Skeletal muscle satellite cell (primary cell): Measurements from ENCODE around the gene TAS1R3.

Experiments used
- H3K27me3 ChIP-seq: 2 replicates; pipeline ENCODE4 v1.7.0; 2013; ENCODE audit warnings: low read length; ENCODE audit not compliant: control insufficient read depth, insufficient read depth
- H3K36me3 ChIP-seq: 2 replicates; pipeline ENCODE4 v1.7.0; 2013; ENCODE audit warnings: mild to moderate bottlenecking, control low read depth, low read length; ENCODE audit not compliant: insufficient read depth
- H3K4me1 ChIP-seq: 2 replicates; pipeline ENCODE4 v1.7.0; 2013; ENCODE audit warnings: low read length; ENCODE audit not compliant: control insufficient read depth, insufficient read depth
- H3K4me2 ChIP-seq: 2 replicates; pipeline ENCODE4 v1.7.0; 2013; ENCODE audit warnings: mild to moderate bottlenecking, low read length
- H3K4me3 ChIP-seq: 2 replicates; pipeline ENCODE4 v1.7.0; 2013; ENCODE audit warnings: low read length
- H3K9ac ChIP-seq: 2 replicates; pipeline ENCODE4 v1.7.0; 2013; ENCODE audit warnings: mild to moderate bottlenecking, low read depth, low read length, moderate library complexity
- H3K9me3 ChIP-seq: replicated peaks from 2 replicates; pipeline ENCODE4 v1.7.0; 2013; ENCODE audit warnings: mild to moderate bottlenecking, control low read depth, low read length

TAS1R3 gene

DNA sequence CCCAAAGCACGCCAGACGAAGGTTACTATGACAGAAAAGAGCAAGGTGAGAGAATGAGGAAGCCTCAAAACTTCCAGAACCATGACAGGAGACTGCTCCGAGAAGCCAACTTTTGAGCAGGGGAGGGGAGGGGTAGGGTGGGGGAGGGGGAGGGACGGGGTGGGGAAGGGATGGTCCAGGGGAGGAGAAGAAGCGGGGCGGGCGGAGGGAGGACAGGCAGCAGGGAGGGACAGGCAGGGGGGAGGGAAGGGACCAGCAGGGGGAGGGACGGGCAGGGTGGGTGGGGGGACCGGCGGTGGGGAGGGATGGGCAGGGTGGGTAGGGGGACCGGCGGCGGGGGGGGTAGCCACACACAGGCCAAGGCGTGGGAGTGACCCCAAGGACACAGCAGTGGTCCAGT is 8.7 kb upstream of the TAS1R3 start:
- no peaks in the 10 kb centered on the region for H3K9me3 ChIP-seq
- H3K27me3 ChIP-seq = no peaks in the 10 kb centered on the region
- H3K4me1 ChIP-seq = peaks cover 51% of the 10 kb centered on the region
- peaks cover 30% of the 10 kb centered on the region for H3K36me3 ChIP-seq
- no peak overlapping the region for H3K9ac ChIP-seq
- peak overlapping the region; percentile 15 for H3K4me2 ChIP-seq
- H3K4me3 ChIP-seq = no peak overlapping the region

GRCh38 chr1:1322952-1323351 is 8.1 kb upstream of the TAS1R3 start:
- H3K4me2 ChIP-seq = peak overlapping the region; percentile 71
- peaks cover 32% of the 10 kb centered on the region for H3K36me3 ChIP-seq
- no peak overlapping the region for H3K4me3 ChIP-seq
- no peak overlapping the region for H3K9ac ChIP-seq
- H3K27me3 ChIP-seq = no peaks in the 10 kb centered on the region
- peaks cover 45% of the 10 kb centered on the region for H3K4me1 ChIP-seq
- no peaks in the 10 kb centered on the region for H3K9me3 ChIP-seq

GRCh38 chr1:1324084-1324523 is 7.0 kb upstream of the TAS1R3 start:
- peak overlapping the region; percentile 99 for H3K4me3 ChIP-seq
- H3K4me1 ChIP-seq = peaks cover 35% of the 10 kb centered on the region
- H3K9ac ChIP-seq = peak overlapping the region; percentile 98
- H3K4me2 ChIP-seq = peak overlapping the region; percentile 85
- H3K9me3 ChIP-seq = no peaks in the 10 kb centered on the region
- peaks cover 31% of the 10 kb centered on the region for H3K36me3 ChIP-seq
- no peaks in the 10 kb centered on the region for H3K27me3 ChIP-seq

- H3K36me3 ChIP-seq = peaks cover 25% of the 10 kb centered on the region
- peak within 1 kb of the TSS; percentile 98 for H3K9ac ChIP-seq
- H3K4me1 ChIP-seq = peaks cover 34% of the 10 kb centered on the region
- H3K4me2 ChIP-seq = peak within 1 kb of the TSS; percentile 85
- peak within 1 kb of the TSS; percentile 99 for H3K4me3 ChIP-seq
- no peaks in the 10 kb centered on the region for H3K27me3 ChIP-seq
- no peaks in the 10 kb centered on the region for H3K9me3 ChIP-seq
Measured at GRCh38 chr1:1324524-1325287, 6.4 kb upstream of the TAS1R3 start, which contains the start of the genes CPTP and INTS11. Gene CPTP (plus strand): TSS chr1:1324802. CDS start chr1:1326911, 2,109 bp downstream. Gene INTS11 (minus strand): TSS chr1:1324660. CDS start chr1:1324608, 52 bp downstream.

DNA sequence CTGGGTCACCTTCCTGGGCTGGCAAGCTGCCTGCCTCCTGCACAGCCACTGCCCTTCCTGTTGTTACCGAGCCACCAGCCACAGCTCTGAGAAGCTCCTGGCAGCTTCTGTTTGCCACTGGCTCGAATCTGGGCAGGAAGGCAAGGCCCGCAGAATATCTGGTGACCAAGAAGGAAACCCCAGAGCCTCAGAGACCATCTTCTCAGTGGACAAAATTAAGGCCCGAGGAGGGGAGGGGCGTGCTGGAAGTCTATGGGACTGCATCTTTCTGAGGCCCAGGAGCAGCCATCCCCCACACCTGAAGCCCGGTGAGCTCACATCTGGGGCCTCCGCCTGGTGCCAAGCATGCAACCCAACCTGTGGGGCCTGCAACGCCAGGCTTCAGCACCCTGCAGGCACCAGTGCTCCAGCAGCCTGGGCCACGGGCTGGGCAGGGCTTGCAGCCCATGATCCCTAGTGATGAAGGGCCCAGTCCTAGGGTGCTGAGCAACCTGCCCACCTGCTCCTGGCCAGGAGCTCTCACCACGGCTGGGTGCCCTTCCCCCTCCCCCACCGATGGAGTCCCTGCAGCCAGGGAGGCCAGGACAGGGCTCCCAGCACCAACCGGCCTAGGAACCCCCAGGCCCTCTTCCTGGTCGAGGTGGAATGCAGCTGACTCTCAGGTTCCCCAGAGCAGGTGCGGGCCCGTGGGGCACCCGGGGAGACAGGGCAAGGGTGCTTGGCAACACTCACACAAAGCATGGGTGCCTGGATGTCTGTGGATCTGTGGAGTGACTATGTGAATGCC is 5.6 kb upstream of the TAS1R3 start:
- Histone ChIP-seq H3K36me3 (peaks cover 17% of the 10 kb centered on the region), H3K4me3 (peak overlapping the region; percentile 99), H3K4me2 (peak overlapping the region; percentile 84), H3K9me3 (no peaks in the 10 kb centered on the region), H3K9ac (peak overlapping the region; percentile 95), H3K27me3 (no peaks in the 10 kb centered on the region), H3K4me1 (peaks cover 36% of the 10 kb centered on the region)

DNA sequence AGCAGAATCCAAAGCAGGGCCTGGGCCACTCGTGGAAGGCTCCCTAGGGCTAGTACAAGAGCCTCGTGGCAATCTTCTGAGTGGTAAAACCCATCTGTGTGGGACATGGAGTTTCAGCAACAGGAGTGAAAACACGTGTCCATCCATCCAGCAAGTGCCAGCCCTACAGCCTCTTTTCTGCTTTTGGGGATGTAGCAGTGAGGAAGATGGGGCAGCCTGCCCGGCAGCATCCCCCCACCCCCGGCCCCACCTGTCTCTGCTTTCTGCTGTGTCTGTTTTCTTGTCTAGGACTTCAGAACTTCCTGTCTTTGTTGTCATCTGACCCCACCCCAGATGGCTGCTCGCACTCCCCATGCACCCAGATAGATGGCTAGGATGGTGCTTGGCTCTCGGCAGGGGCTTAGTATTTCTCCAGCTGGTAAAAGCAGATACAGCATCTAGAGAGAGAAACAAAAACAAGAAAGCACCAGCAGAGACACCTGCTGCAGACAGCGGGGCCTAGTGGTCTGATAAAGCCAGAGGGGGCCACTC is 4.9 kb upstream of the TAS1R3 start:
- Histone ChIP-seq H3K9me3 (no peaks in the 10 kb centered on the region), H3K4me3 (peak overlapping the region; percentile 99), H3K4me2 (peak overlapping the region; percentile 84), H3K36me3 (peaks cover 16% of the 10 kb centered on the region), H3K9ac (peak overlapping the region; percentile 95), H3K27me3 (no peaks in the 10 kb centered on the region), H3K4me1 (peaks cover 36% of the 10 kb centered on the region)

DNA sequence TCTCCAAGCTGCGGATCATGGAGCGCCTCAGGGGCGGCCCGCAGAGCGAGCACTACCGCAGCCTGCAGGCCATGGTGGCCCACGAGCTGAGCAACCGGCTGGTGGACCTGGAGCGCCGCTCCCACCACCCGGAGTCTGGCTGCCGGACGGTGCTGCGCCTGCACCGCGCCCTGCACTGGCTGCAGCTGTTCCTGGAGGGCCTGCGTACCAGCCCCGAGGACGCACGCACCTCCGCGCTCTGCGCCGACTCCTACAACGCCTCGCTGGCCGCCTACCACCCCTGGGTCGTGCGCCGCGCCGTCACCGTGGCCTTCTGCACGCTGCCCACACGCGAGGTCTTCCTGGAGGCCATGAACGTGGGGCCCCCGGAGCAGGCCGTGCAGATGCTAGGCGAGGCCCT is 3.8 kb upstream of the TAS1R3 start:
- Histone ChIP-seq H3K9ac (no peak overlapping the region), H3K4me2 (no peak overlapping the region), H3K36me3 (peaks cover 16% of the 10 kb centered on the region), H3K27me3 (no peaks in the 10 kb centered on the region), H3K9me3 (no peaks in the 10 kb centered on the region), H3K4me1 (peaks cover 34% of the 10 kb centered on the region), H3K4me3 (no peak overlapping the region)

DNA sequence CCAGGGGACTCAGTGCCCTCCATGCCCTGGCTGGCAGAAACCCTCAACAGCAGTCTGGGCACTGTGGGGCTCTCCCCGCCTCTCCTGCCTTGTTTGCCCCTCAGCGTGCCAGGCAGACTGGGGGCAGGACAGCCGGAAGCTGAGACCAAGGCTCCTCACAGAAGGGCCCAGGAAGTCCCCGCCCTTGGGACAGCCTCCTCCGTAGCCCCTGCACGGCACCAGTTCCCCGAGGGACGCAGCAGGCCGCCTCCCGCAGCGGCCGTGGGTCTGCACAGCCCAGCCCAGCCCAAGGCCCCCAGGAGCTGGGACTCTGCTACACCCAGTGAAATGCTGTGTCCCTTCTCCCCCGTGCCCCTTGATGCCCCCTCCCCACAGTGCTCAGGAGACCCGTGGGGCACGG is 2.8 kb upstream of the TAS1R3 start:
- Histone ChIP-seq H3K4me1 (peaks cover 28% of the 10 kb centered on the region), H3K36me3 (peaks cover 16% of the 10 kb centered on the region), H3K27me3 (no peaks in the 10 kb centered on the region)

GRCh38 chr1:1329304-1330210 is 1.5 kb upstream of the TAS1R3 start:
- Histone ChIP-seq H3K9ac (no peak overlapping the region), H3K36me3 (peaks cover 25% of the 10 kb centered on the region), H3K4me3 (no peak overlapping the region), H3K27me3 (no peaks in the 10 kb centered on the region), H3K4me2 (no peak overlapping the region), H3K4me1 (peaks cover 24% of the 10 kb centered on the region), H3K9me3 (no peaks in the 10 kb centered on the region)

More for the DNA sequence above, 2.8 kb upstream of the TAS1R3 start:
- no peak overlapping the region for H3K4me2 ChIP-seq
- no peaks in the 10 kb centered on the region for H3K9me3 ChIP-seq
- no peak overlapping the region for H3K4me3 ChIP-seq
- no peak overlapping the region for H3K9ac ChIP-seq

GRCh38 chr1:1330366-1331067 is 563 bp upstream of the TAS1R3 start:
- Histone ChIP-seq H3K27me3 (no peaks in the 10 kb centered on the region), H3K4me1 (peaks cover 21% of the 10 kb centered on the region), H3K4me3 (no peak overlapping the region), H3K36me3 (peaks cover 30% of the 10 kb centered on the region), H3K4me2 (peak overlapping the region; percentile 10), H3K9ac (no peak overlapping the region), H3K9me3 (no peaks in the 10 kb centered on the region)
